MM.1S (cell line): Measurements from ENCODE around the gene ARAP2.

Source experiments
- CTCF ChIP-seq: fragments of 300-600 bp; sonication (generic); IDR thresholded peaks from 2 replicates; pipeline ENCODE4 v1.5.1; 2016; ENCODE audit warnings: antibody characterized with exemption, low read length, mixed read lengths
- EZH2 ChIP-seq: fragments of 300-600 bp; sonication (generic); optimal IDR thresholded peaks from 2 replicates; pipeline ENCODE3; 2017; ENCODE audit warnings: low read depth, mild to moderate bottlenecking, antibody characterized with exemption, low read length, mixed read lengths

DNA sequence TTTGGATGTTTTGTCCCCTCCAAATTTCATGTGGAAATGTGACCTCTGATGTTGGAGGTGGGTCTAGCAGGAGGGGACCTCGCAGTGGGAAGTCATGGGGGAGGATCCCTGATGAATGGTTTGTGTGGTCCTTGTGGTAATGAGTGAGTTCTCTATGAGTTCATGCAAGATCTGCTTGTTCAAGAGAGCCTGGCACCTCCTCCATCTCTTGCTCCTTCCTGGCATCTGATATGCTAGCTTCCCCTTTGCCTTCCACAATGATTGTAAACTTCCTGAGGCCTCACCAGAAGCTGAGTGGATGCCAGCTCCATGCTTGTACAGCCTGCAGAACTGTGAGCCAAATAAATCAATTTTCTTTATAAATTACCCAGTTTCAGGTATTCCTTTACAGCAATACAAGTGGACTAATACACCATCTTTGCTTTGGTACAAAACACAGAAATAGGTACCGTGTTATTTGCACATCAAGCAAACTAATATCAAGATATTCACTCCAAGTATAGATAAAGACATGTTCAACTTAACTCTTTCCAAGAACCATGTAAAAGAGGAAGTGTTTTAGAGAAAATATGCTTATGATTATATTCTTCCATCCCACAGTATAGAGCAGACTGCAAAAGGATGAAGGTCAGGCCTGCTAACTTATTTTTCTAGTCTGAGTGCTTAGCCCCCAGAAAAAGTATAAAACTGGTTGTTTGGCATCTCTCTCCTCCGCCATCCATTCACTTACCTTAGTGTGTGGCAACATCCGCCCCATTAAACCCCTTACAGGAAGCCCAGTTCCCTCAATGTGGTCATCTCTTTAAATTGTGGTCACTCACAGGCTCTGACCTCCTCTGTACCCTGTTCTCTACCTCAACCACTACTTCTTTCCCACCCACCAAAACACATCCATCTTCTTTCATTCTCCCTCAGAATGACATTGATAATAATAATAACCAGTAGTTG lies 6.7 kb downstream of the ARAP2 start:
- TF ChIP-seq CTCF, result no peak
- no peak for TF ChIP-seq EZH2
